Frontal cortex (tissue), 4 donors: ENCODE results near the gene A1CF. TPM values are rescaled to one million over a fixed set of nuclear protein-coding genes. Genes with fewer than 3 reads are reported as not detected.

Experiments used
- DNase-seq, 2 donors: peaks; one replicate each; pipeline ENCODE4 v3.0.0; 2012; ENCODE audit warnings: low spot score in 2 of 2
- FAIRE-seq: peaks from 2 replicates; lab custom pipeline; 2012; peaks lifted over from hg19 to GRCh38; lab: Jason Lieb, UNC
- total RNA-seq: library from RNA; depleted of rRNA; stranded (reverse); fragments of >200 nt; gene quantifications from one replicate; pipeline ENCODE4 v1.2.3, GENCODE V29; 2014
- donor health status: control.
- donor health status: control.
- donor health status: control.

Gene A1CF
- total RNA-seq, 1 donor from 2014 or later: not detected

- no peak for FAIRE-seq
- no peak for DNase-seq
These were observed 10.7 kb downstream of the A1CF start for GRCh38 chr10:50874723-50875122.

- DNase-seq (no peak), FAIRE-seq (no peak)
These were observed 19.1 kb downstream of the A1CF start for GRCh38 chr10:50866317-50866716.

- no peak for FAIRE-seq
- no peak for DNase-seq
These were observed 22.7 kb downstream of the A1CF start for GRCh38 chr10:50862719-50863118.

GRCh38 chr10:50861370-50861769, 24.1 kb downstream of the A1CF start:
- no peak for DNase-seq
- peak; percentile 49 for FAIRE-seq

GRCh38 chr10:50857579-50857978, 27.8 kb downstream of the A1CF start:
- FAIRE-seq (no peak), DNase-seq (no peak)

- DNase-seq (no peak), FAIRE-seq (no peak)
These were observed 30.0 kb downstream of the A1CF start for GRCh38 chr10:50855461-50855860.

GRCh38 chr10:50855015-50855414, 30.4 kb downstream of the A1CF start:
- DNase-seq: no peak
- no peak for FAIRE-seq

GRCh38 chr10:50853557-50853956, 31.9 kb downstream of the A1CF start:
- FAIRE-seq (no peak), DNase-seq (no peak)

GRCh38 chr10:50851884-50852671, 33.3 kb downstream of the A1CF start:
- FAIRE-seq (no peak), DNase-seq (no peak)

- DNase-seq (no peak), FAIRE-seq (no peak)
These were observed 34.7 kb downstream of the A1CF start for GRCh38 chr10:50850578-50851230.

GRCh38 chr10:50846753-50847152, 38.7 kb downstream of the A1CF start:
- DNase-seq (no peak), FAIRE-seq (no peak)

GRCh38 chr10:50837095-50837494, 48.3 kb downstream of the A1CF start:
- FAIRE-seq (no peak), DNase-seq (no peak)

- DNase-seq (no peak), FAIRE-seq (no peak)
These were observed 53.2 kb downstream of the A1CF start for GRCh38 chr10:50832171-50832751.

- no peak for DNase-seq
- no peak for FAIRE-seq
These were observed 55.4 kb downstream of the A1CF start for GRCh38 chr10:50830066-50830465.

GRCh38 chr10:50824782-50825181, 60.6 kb downstream of the A1CF start:
- FAIRE-seq: no peak

GRCh38 chr10:50823789-50824188, 61.6 kb downstream of the A1CF start:
- FAIRE-seq: no peak
- no peak for DNase-seq

More at GRCh38 chr10:50824782-50825181, 60.6 kb downstream of the A1CF start:
- DNase-seq: no peak

GRCh38 chr10:50809596-50809995, 75.8 kb downstream of the A1CF start:
- FAIRE-seq (no peak), DNase-seq (no peak)

GRCh38 chr10:50807851-50808776, 77.3 kb downstream of the A1CF start:
- DNase-seq: no peak
- FAIRE-seq: no peak

GRCh38 chr10:50805981-50806622, 79.3 kb downstream of the A1CF start:
- DNase-seq (no peak), FAIRE-seq (no peak)

GRCh38 chr10:50799595-50799994, 85.8 kb downstream of the A1CF start:
- FAIRE-seq (no peak), DNase-seq (no peak)
